Calu3 (cell line): ENCODE data around the gene RAB23. TPM values are rescaled to one million over a fixed set of nuclear protein-coding genes. Genes with fewer than 3 reads are reported as not detected.

Experiments
- BruUV-seq: library from RNA; stranded (reverse); fragments of 400-500 nt; replicated peaks from 2 replicates; lab custom pipeline; 2021; lab: Mats Ljungman, UMichigan
- CTCF ChIA-PET: fragments of 300-600 bp; sonication (Branson Sonifier 250); formaldehyde crosslinking; loops from one replicate; lab custom pipeline; 2022; ENCODE audit warnings: antibody characterized with exemption; lab: Charles Lee
- DNase-seq: peaks from one replicate; pipeline ENCODE4 v3.0.0; 2022
- H3K27ac Mint-ChIP-seq: one replicate; pipeline ENCODE4 v1.8.0; 2022; ENCODE audit warnings: mixed read lengths; ENCODE audit not compliant: unreplicated experiment
- H3K27me3 Mint-ChIP-seq: one replicate; pipeline ENCODE4 v1.8.0; 2022; ENCODE audit warnings: mixed read lengths; ENCODE audit not compliant: unreplicated experiment
- H3K36me3 Mint-ChIP-seq: one replicate; pipeline ENCODE4 v1.8.0; 2022; ENCODE audit warnings: mild to moderate bottlenecking, moderate library complexity, mixed read lengths; ENCODE audit not compliant: insufficient read depth, unreplicated experiment
- H3K4me1 Mint-ChIP-seq: one replicate; pipeline ENCODE4 v1.8.0; 2022; ENCODE audit warnings: mild to moderate bottlenecking, low read depth, mixed read lengths; ENCODE audit not compliant: unreplicated experiment
- H3K4me3 Mint-ChIP-seq: one replicate; pipeline ENCODE4 v1.8.0; 2022; ENCODE audit warnings: mild to moderate bottlenecking, low read depth, moderate library complexity, mixed read lengths; ENCODE audit not compliant: unreplicated experiment
- H3K9me3 Mint-ChIP-seq: one replicate; pipeline ENCODE4 v1.8.0; 2022; ENCODE audit warnings: low read depth, mixed read lengths; ENCODE audit not compliant: unreplicated experiment
- CTCF ChIP-seq: fragments of 200-600 bp; IDR thresholded peaks from one replicate; pipeline ENCODE4 v1.8.0; 2022; ENCODE audit warnings: antibody characterized with exemption; ENCODE audit not compliant: unreplicated experiment
- intact Hi-C: fragments of 100-400 bp; cut with micrococcal nuclease; formaldehyde crosslinking; loops from one replicate; pipeline ENCODE4 v1.10.0; 2022; ENCODE audit not compliant: unreplicated experiment
- total RNA-seq: library from RNA; stranded (reverse); gene quantifications from 2 replicates; pipeline ENCODE4 v1.2.3, GENCODE V29; 2022

Gene RAB23
- total RNA-seq, 1 experiment from 2014 or later: 10.9 TPM

DNA sequence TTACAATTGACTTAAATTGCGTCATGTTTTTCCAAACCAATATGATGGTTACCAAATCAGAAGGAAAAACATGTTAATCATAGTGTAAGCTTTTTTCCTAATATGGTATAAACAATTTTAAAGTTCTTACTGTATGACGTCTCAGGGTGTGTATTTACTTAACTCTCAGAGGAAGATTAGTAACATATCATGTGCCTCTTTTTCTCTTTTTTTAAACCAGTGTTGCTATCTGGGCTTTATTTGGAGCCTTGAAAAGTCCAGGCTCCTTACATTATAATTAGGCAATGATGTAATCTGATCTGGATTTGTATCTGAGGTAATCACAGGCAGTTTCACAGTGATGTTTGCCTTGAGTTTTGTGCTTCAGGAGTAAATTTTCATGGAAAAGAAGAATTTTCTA, 20.4 kb upstream of the RAB23 start:
- TF ChIP-seq CTCF: no peak
- no TSS peak for BruUV-seq
- no peak for DNase-seq
- Mint-ChIP-seq H3K27me3 (no peaks in the 10 kb centered on the region), H3K27ac (no peak overlapping the region), H3K4me3 (no peak overlapping the region), H3K4me1 (peaks cover 29% of the 10 kb centered on the region), H3K9me3 (peaks cover 2% of the 10 kb centered on the region), H3K36me3 (no peaks in the 10 kb centered on the region)
- intact Hi-C loops: no loop called here
- CTCF ChIA-PET: no interaction called here

DNA sequence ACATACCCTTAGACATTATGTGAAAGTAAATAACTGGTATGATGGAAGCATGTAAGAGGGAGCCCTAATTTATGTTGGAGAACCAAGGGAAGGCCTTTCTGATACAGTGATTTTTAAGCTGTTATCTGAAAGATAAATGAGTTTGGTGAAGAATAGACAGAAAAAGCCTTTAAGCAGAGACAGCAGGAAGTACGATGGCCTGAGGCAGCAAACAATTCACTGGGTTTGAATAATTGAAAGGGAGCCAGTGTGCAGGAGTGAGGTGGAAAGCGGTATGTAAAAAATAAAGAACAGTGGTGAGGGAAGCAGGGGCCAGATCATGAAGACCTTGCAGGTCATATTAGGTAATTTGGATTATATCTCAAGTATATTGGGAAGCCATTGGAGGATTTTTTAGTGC, 4.1 kb upstream of the RAB23 start:
- TF ChIP-seq CTCF: no peak
- Mint-ChIP-seq H3K9me3 (no peaks in the 10 kb centered on the region), H3K27me3 (no peaks in the 10 kb centered on the region), H3K27ac (no peak overlapping the region), H3K36me3 (peaks cover 13% of the 10 kb centered on the region), H3K4me3 (no peak overlapping the region), H3K4me1 (peaks cover 7% of the 10 kb centered on the region)
- BruUV-seq: no TSS peak
- intact Hi-C loops: no loop called here
- CTCF ChIA-PET: no interaction called here
- DNase-seq: no peak

GRCh38 chr6:57224769-57225515, 2.8 kb upstream of the RAB23 start:
- BruUV-seq: no TSS peak
- H3K9me3 Mint-ChIP-seq: no peaks in the 10 kb centered on the region
- CTCF ChIA-PET: no interaction called here
- H3K4me1 Mint-ChIP-seq: peaks cover 7% of the 10 kb centered on the region
- H3K27ac Mint-ChIP-seq: no peak overlapping the region
- no peak overlapping the region for H3K4me3 Mint-ChIP-seq
- no peak for DNase-seq
- TF ChIP-seq CTCF: no peak
- intact Hi-C loops: no loop called here
- peaks cover 16% of the 10 kb centered on the region for H3K36me3 Mint-ChIP-seq
- no peaks in the 10 kb centered on the region for H3K27me3 Mint-ChIP-seq

GRCh38 chr6:57222743-57223077, 603 bp upstream of the RAB23 start:
- Mint-ChIP-seq H3K4me1 (peaks cover 7% of the 10 kb centered on the region), H3K27ac (no peak overlapping the region), H3K36me3 (peaks cover 16% of the 10 kb centered on the region), H3K9me3 (no peaks in the 10 kb centered on the region), H3K27me3 (no peaks in the 10 kb centered on the region), H3K4me3 (peak overlapping the region; percentile 100)
- intact Hi-C loops: loop anchor here (2.0 kb wide), 1 partner anchor 46 kb away; no protein-coding TSS in a partner anchor
- BruUV-seq: no TSS peak
- DNase-seq: no peak
- CTCF ChIA-PET: no interaction called here
- no peak for TF ChIP-seq CTCF
